ENCODE measurements around the gene MCRS1.

DNA sequence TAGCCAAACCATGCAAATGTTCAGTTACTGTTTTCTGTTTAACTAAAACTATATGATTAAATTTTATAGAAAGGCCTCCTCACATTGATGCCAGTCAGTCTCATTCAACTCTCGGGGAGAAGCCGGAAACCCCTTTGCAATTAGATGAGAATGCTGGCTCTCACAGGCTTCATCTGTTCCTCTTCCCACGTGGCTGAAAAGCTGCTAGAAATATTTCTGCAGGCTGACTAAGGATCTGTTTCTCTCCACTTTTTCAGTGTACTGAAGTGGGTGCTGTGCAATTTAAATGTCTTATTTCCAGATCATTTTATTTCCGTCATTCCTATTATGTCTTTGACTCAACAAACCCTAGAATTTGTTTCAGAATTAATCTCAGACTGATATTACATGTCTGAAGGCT, 46.6 kb downstream of the MCRS1 start:
- TF ChIP-seq, protein P1, sequence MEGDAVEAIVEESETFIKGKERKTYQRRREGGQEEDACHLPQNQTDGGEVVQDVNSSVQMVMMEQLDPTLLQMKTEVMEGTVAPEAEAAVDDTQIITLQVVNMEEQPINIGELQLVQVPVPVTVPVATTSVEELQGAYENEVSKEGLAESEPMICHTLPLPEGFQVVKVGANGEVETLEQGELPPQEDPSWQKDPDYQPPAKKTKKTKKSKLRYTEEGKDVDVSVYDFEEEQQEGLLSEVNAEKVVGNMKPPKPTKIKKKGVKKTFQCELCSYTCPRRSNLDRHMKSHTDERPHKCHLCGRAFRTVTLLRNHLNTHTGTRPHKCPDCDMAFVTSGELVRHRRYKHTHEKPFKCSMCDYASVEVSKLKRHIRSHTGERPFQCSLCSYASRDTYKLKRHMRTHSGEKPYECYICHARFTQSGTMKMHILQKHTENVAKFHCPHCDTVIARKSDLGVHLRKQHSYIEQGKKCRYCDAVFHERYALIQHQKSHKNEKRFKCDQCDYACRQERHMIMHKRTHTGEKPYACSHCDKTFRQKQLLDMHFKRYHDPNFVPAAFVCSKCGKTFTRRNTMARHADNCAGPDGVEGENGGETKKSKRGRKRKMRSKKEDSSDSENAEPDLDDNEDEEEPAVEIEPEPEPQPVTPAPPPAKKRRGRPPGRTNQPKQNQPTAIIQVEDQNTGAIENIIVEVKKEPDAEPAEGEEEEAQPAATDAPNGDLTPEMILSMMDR (IDR thresholded peaks at IDR 0.05; ENCODE audit: insufficient read depth, low read length, poor library complexity, severe bottlenecking), result no peak
- TF ChIP-seq EZH2phosphoT487 (conservative IDR thresholded peaks at IDR 0.05; ENCODE audit: low read length), result no peak
